H1 (cell line): Measurements from ENCODE around the gene ITGA8. TPM values are rescaled to one million over a fixed set of nuclear protein-coding genes. Genes with fewer than 3 reads are reported as not detected.

ENCODE experiments used
- CTCF ChIA-PET: fragments of 300-600 bp; sonication (Branson Sonifier 250); formaldehyde crosslinking; loops from one replicate; lab custom pipeline; 2021; ENCODE audit not compliant: partially characterized antibody; lab: Charles Lee
- POLR2A ChIA-PET: fragments of 300-600 bp; sonication (Branson Sonifier 250); formaldehyde crosslinking; loops from one replicate; lab custom pipeline; 2021; ENCODE audit warnings: inconsistent platforms; ENCODE audit not compliant: partially characterized antibody; lab: Charles Lee
- DNase-seq, 2 experiments: peaks; one replicate each; pipeline versions ENCODE4 v3.0.0 to v3.0.0-alpha.2; 2010 to 2022; ENCODE audit warnings: low spot score in 2 of 2, low read depth in 1 of 2, mixed read lengths in 1 of 2
- FAIRE-seq: peaks from 2 replicates; lab custom pipeline; 2011; peaks lifted over from hg19 to GRCh38; lab: Jason Lieb, UNC
- H2AFZ ChIP-seq: 2 replicates; pipeline ENCODE4 v1.8.1; 2012; ENCODE audit warnings: low read length, inconsistent platforms
- H2AK5ac ChIP-seq: 2 replicates; pipeline ENCODE4 v1.6.1; 2013; ENCODE audit warnings: low read depth, low read length
- H2BK120ac ChIP-seq: replicated peaks from 2 replicates; pipeline ENCODE3; 2013; ENCODE audit warnings: low read depth, low read length, inconsistent platforms
- H2BK12ac ChIP-seq: 2 replicates; pipeline ENCODE4 v1.6.1; 2013; ENCODE audit warnings: low read depth, low read length
- H2BK15ac ChIP-seq: 2 replicates; pipeline ENCODE4 v1.6.1; 2013; ENCODE audit warnings: low read length
- H2BK20ac ChIP-seq: 2 replicates; pipeline ENCODE4 v1.6.1; 2013; ENCODE audit warnings: low read length
- H2BK5ac ChIP-seq: 2 replicates; pipeline ENCODE4 v1.6.1; 2013; ENCODE audit warnings: low read depth, low read length
- H3K14ac ChIP-seq: 2 replicates; pipeline ENCODE4 v1.6.1; 2013; ENCODE audit warnings: inconsistent platforms; ENCODE audit not compliant: insufficient read length
- H3K18ac ChIP-seq: 2 replicates; pipeline ENCODE4 v1.6.1; 2013; ENCODE audit warnings: low read length; ENCODE audit errors: extremely low read depth
- H3K23ac ChIP-seq: 2 replicates; pipeline ENCODE4 v1.6.1; 2013; ENCODE audit warnings: inconsistent platforms; ENCODE audit not compliant: insufficient read length
- H3K23me2 ChIP-seq: 2 replicates; pipeline ENCODE4 v1.6.1; 2013; ENCODE audit warnings: low read depth, low read length
- H3K27ac ChIP-seq: 2 replicates; pipeline ENCODE4 v1.6.1; 2011; ENCODE audit warnings: low read depth, low read length, inconsistent platforms
- H3K27me3 ChIP-seq, 4 experiments: replicated peaks in 1 of 4; 1 replicate in 1 of 4; 2 replicates in 3 of 4; pipeline versions ENCODE4 v1.6.1 to v1.8.1; 2011 to 2013; ENCODE audit warnings: low read length in 3 of 4, mild to moderate bottlenecking in 3 of 4, inconsistent platforms in 2 of 4, mixed read lengths in 2 of 4, moderate library complexity in 1 of 4; ENCODE audit not compliant: control insufficient read depth in 3 of 4, insufficient read depth in 3 of 4; ENCODE audit errors: extremely low read depth in 1 of 4
- H3K36me3 ChIP-seq, 4 experiments: 2 replicates each; pipeline versions ENCODE4 v1.6.1 to v1.8.1; 2011 to 2013; ENCODE audit warnings: mild to moderate bottlenecking in 4 of 4, low read length in 3 of 4, moderate library complexity in 2 of 4, control low read depth in 1 of 4, inconsistent platforms in 1 of 4; ENCODE audit not compliant: insufficient read depth in 4 of 4, control insufficient read depth in 2 of 4
- H3K4ac ChIP-seq: replicated peaks from 2 replicates; pipeline ENCODE3; 2013; ENCODE audit warnings: low read length, low read depth, mixed read lengths, inconsistent platforms; ENCODE audit not compliant: insufficient read length
- H3K4me1 ChIP-seq, 4 experiments: replicated peaks in 1 of 4; 1 replicate in 1 of 4; 2 replicates in 3 of 4; pipeline versions ENCODE4 v1.6.1 to v1.8.1; 2011 to 2013; ENCODE audit warnings: low read length in 3 of 4, inconsistent platforms in 2 of 4, mixed read lengths in 1 of 4; ENCODE audit not compliant: insufficient read depth in 4 of 4, control insufficient read depth in 3 of 4
- H3K4me2 ChIP-seq, 2 experiments: 2 replicates each; pipeline versions ENCODE4 v1.6.1 to v1.8.1; 2011 to 2013; ENCODE audit warnings: low read depth in 2 of 2, low read length in 2 of 2, control low read depth in 1 of 2, inconsistent platforms in 1 of 2, mild to moderate bottlenecking in 1 of 2; ENCODE audit not compliant: insufficient read depth in 1 of 2
- H3K4me3 ChIP-seq, 4 experiments: fragments of 200-600, 300-600 bp in 1 of 4; sonication (generic), shearing (Covaris generic), sonication (Bioruptor Twin) in 1 of 4; 2 replicates each; pipeline versions ENCODE4 v1.5.1 to v1.8.1; 2011 to 2016; ENCODE audit warnings: low read length in 4 of 4, low read depth in 3 of 4, control low read depth in 2 of 4, inconsistent platforms in 2 of 4, mild to moderate bottlenecking in 2 of 4, mixed read lengths in 1 of 4, moderate library complexity in 1 of 4; ENCODE audit not compliant: insufficient read depth in 2 of 4; ENCODE audit errors: extremely low read depth in 1 of 4
- H3K56ac ChIP-seq: replicated peaks from 2 replicates; pipeline ENCODE3; 2013; ENCODE audit warnings: low read depth, mild to moderate bottlenecking, mixed read lengths, low read length, inconsistent platforms; ENCODE audit not compliant: insufficient read length
- H3K79me1 ChIP-seq: 2 replicates; pipeline ENCODE4 v1.6.1; 2013; ENCODE audit warnings: low read depth, low read length, control low read depth
- H3K79me2 ChIP-seq, 2 experiments: 2 replicates each; pipeline versions ENCODE4 v1.6.1 to v1.8.1; 2012 to 2013; ENCODE audit warnings: low read length in 2 of 2, mild to moderate bottlenecking in 2 of 2, inconsistent platforms in 1 of 2; ENCODE audit not compliant: insufficient read depth in 2 of 2, control insufficient read depth in 1 of 2
- H3K9ac ChIP-seq, 4 experiments: replicated peaks in 1 of 4; 1 replicate in 1 of 4; 2 replicates in 3 of 4; pipeline versions ENCODE4 v1.6.1 to v1.8.1; 2011 to 2013; ENCODE audit warnings: low read depth in 3 of 4, low read length in 3 of 4, control low read depth in 2 of 4, mild to moderate bottlenecking in 2 of 4, moderate library complexity in 2 of 4, inconsistent platforms in 1 of 4; ENCODE audit errors: extremely low read depth in 1 of 4
- H3K9me3 ChIP-seq, 2 experiments: 2 replicates each; pipeline versions ENCODE4 v1.6.1 to v1.8.1; 2012 to 2013; ENCODE audit warnings: mild to moderate bottlenecking in 2 of 2, moderate library complexity in 2 of 2, control low read depth in 1 of 2, inconsistent platforms in 1 of 2, low read depth in 1 of 2, low read length in 1 of 2, mixed read lengths in 1 of 2; ENCODE audit not compliant: insufficient read depth in 2 of 2
- H4K20me1 ChIP-seq, 2 experiments: replicated peaks in 1 of 2; 2 replicates each; pipeline versions ENCODE3 to v1.8.1; 2011 to 2013; ENCODE audit warnings: inconsistent platforms in 2 of 2, low read length in 2 of 2, mild to moderate bottlenecking in 1 of 2; ENCODE audit not compliant: insufficient read depth in 2 of 2, control insufficient read depth in 1 of 2
- H4K5ac ChIP-seq: 2 replicates; pipeline ENCODE4 v1.6.1; 2013; ENCODE audit warnings: low read length, low read depth, mixed read lengths, inconsistent platforms; ENCODE audit not compliant: insufficient read length
- H4K8ac ChIP-seq: 2 replicates; pipeline ENCODE4 v1.8.0; 2013; ENCODE audit warnings: mild to moderate bottlenecking, moderate library complexity, low read length, inconsistent platforms; ENCODE audit not compliant: insufficient read depth; ENCODE audit errors: extremely low read depth
- H4K91ac ChIP-seq: replicated peaks from 2 replicates; pipeline ENCODE3; 2013; ENCODE audit warnings: low read length, mixed read lengths, inconsistent platforms; ENCODE audit not compliant: insufficient read length
- ATF2 ChIP-seq: IDR thresholded peaks from 2 replicates; pipeline ENCODE4 v1.6.1; 2012; ENCODE audit warnings: low read length, inconsistent platforms
- EP300 ChIP-seq, 2 experiments: IDR thresholded peaks; 1 replicate in 1 of 2; 2 replicates in 1 of 2; pipeline ENCODE4 v1.6.1; 2011 to 2012; ENCODE audit warnings: low read depth in 2 of 2, low read length in 2 of 2, mild to moderate bottlenecking in 2 of 2, borderline replicate concordance in 1 of 2, inconsistent platforms in 1 of 2, moderate library complexity in 1 of 2
- EZH2 ChIP-seq: fragments of 200-600 bp; sonication (generic); IDR thresholded peaks from 2 replicates; pipeline ENCODE4 v1.7.1; 2012; ENCODE audit warnings: low read depth, mild to moderate bottlenecking, moderate library complexity, low read length, inconsistent platforms; ENCODE audit not compliant: severe bottlenecking
- GTF2F1 ChIP-seq: IDR thresholded peaks from 2 replicates; pipeline ENCODE4 v1.6.1; 2012; ENCODE audit warnings: low read depth, low read length, improper control_type of control experiment, borderline replicate concordance
- KDM1A ChIP-seq: fragments of 200-600, 300-600 bp; sonication (generic); IDR thresholded peaks from 2 replicates; pipeline ENCODE4 v1.7.1; 2016; ENCODE audit warnings: mild to moderate bottlenecking, low read length, borderline replicate concordance
- MAFK ChIP-seq: IDR thresholded peaks from 2 replicates; pipeline ENCODE4 v1.6.1; 2012; ENCODE audit warnings: low read depth, mild to moderate bottlenecking, improper control_type of control experiment, low read length
- SP1 ChIP-seq: IDR thresholded peaks from 2 replicates; pipeline ENCODE4 v1.6.1; 2011; ENCODE audit warnings: low read depth, low read length
- SP2 ChIP-seq: IDR thresholded peaks from 2 replicates; pipeline ENCODE4 v1.6.1; 2012; ENCODE audit warnings: mild to moderate bottlenecking, low read length, inconsistent platforms
- SP4 ChIP-seq: IDR thresholded peaks from 2 replicates; pipeline ENCODE4 v1.6.1; 2012; ENCODE audit warnings: low read length, inconsistent platforms
- TAF1 ChIP-seq: IDR thresholded peaks from 2 replicates; pipeline ENCODE4 v1.6.1; 2011; ENCODE audit warnings: mild to moderate bottlenecking, low read depth, low read length
- USF2 ChIP-seq: IDR thresholded peaks from 2 replicates; pipeline ENCODE4 v1.6.1; 2011; ENCODE audit warnings: low read length, improper control_type of control experiment
- WGBS, 2 experiments: shearing (Covaris generic) in 1 of 2; methylation state at CpG; one replicate each; pipeline versions ENCODE4 v1.1.6 to v1.1.7; 2013 to 2015; ENCODE audit warnings: low lambda C conversion rate in 2 of 2, mixed read lengths in 2 of 2, inconsistent platforms in 1 of 2, low coverage in 1 of 2, missing lambda C conversion rate in 1 of 2; ENCODE audit not compliant: insufficient replicate concordance in 2 of 2, insufficient coverage in 1 of 2, insufficient read length in 1 of 2; ENCODE audit errors: extremely low coverage in 1 of 2, missing lambda C conversion rate in 1 of 2; 5-methylcytosine and 5-hydroxymethylcytosine counted together
- polyA plus RNA-seq, 7 experiments: library from polyadenylated mRNA; depleted of rRNA in 3 of 7; stranded (reverse) in 5 of 7; unstranded in 2 of 7; fragments of >200 nt in 5 of 7; fragments of 200-250 nt in 2 of 7; gene quantifications; 1 replicate in 5 of 7; 2 replicates in 1 of 7; 4 replicates in 1 of 7; pipeline versions ENCODE4 v1.2.1 to v1.2.3, GENCODE V29; 2011 to 2013; ENCODE audit warnings: missing spikeins in 2 of 7, mixed read lengths in 2 of 7
- total RNA-seq: library from RNA; stranded (reverse); fragmentation: NEBNext Ultra II Directional; extraction: Animal tissue kit (Norgen Biotek cat#: 25700); gene quantifications from 2 replicates; pipeline ENCODE4 v1.2.1, GENCODE V29; 2021

The ITGA8 gene
- total and polyA plus RNA-seq, 2 of the 8 experiments (the other 6 are each of a cell fraction or from before 2014, with no cell fraction given), result not detected

DNA sequence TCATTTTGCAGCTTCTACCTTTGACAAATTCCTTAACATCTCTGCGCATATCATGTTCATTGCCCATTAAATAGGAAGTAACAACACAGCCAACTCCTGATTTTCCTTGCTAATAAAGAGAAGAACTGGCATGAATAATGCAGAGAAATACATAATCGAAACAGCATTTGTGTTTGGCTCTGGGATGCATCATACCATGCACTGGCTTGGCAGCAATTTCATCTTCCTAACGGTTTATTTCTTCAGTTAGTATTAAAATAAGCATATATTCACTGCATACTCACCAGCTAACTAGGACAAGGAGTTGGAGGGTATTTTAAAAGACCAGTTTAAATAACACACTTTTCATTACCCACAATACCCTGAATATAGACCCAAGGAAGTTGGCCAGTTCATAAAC is 132.5 kb downstream of the ITGA8 start:
- no peak overlapping the region for H3K4ac ChIP-seq
- H4K8ac ChIP-seq, result no peak overlapping the region
- no peak overlapping the region for H3K9ac ChIP-seq
- no peak overlapping the region for H2BK20ac ChIP-seq
- H3K4me2 ChIP-seq, result no peak overlapping the region
- no peak for DNase-seq
- no peak overlapping the region for H3K18ac ChIP-seq
- no peaks in the 10 kb centered on the region for H3K79me2 ChIP-seq
- no peak overlapping the region for H2BK12ac ChIP-seq
- no peak overlapping the region for H2AFZ ChIP-seq
- H3K79me1 ChIP-seq, result no peaks in the 10 kb centered on the region
- H3K4me1 ChIP-seq, result no peaks in the 10 kb centered on the region
- CTCF ChIA-PET, result interaction anchor here (0.6 to 1.1 kb wide), 4 partner anchors 13 to 167 kb away, joined by 3 to 4 read pairs (median 3); no protein-coding TSS in a partner anchor
- no peaks in the 10 kb centered on the region for H3K36me3 ChIP-seq
- no peak overlapping the region for H3K14ac ChIP-seq
- no peaks in the 10 kb centered on the region for H3K27me3 ChIP-seq
- no peak overlapping the region for H2BK15ac ChIP-seq
- no peak overlapping the region for H3K56ac ChIP-seq
- peaks cover 3 to 7% of the 10 kb centered on the region in 2 experiments; a peak in 2 of 4 replicates for H3K9me3 ChIP-seq
- no peak overlapping the region for H2BK120ac ChIP-seq
- no peak overlapping the region for H4K5ac ChIP-seq
- no peak overlapping the region for H2BK5ac ChIP-seq
- no peak overlapping the region for H4K91ac ChIP-seq
- no peak overlapping the region for H2AK5ac ChIP-seq
- no peak overlapping the region for H3K27ac ChIP-seq
- H4K20me1 ChIP-seq, result no peaks in the 10 kb centered on the region
- 87% methylated on average over 3 of the region's 3 CpGs; no CpG with 5 or more reads in 1 of the 2 experiments for WGBS, 2 experiments
- POLR2A ChIA-PET, result no interaction called here
- no peak overlapping the region for H3K4me3 ChIP-seq
- H3K23ac ChIP-seq, result no peak overlapping the region
- no peaks in the 10 kb centered on the region for H3K23me2 ChIP-seq
- FAIRE-seq, result no peak
- TF ChIP-seq SP2 (no peak), TAF1 (no peak), MAFK (no peak), ATF2 (no peak), GTF2F1 (no peak), SP4 (no peak), EZH2 (no peak), SP1 (no peak), KDM1A (no peak), EP300 (IDR thresholded peaks at IDR 0.05; ENCODE audit: borderline replicate concordance in 1 of 2, low read depth in 2 of 2, low read length in 2 of 2) (no peak), USF2 (no peak)
